B cell (primary cell): Measurements from ENCODE around the gene HAGHL. TPM values are rescaled to one million over a fixed set of nuclear protein-coding genes. Genes with fewer than 3 reads are reported as not detected.
A peak's percentile ranks its signal among the peaks of the same experiment; 100 is the strongest.

Experiments
- ATAC-seq: fragments of 200-7000 bp; cut with Tn5 transposase; one replicate; pipeline ENCODE4 v1.10.0; 2021; ENCODE audit warnings: low read depth, mild to moderate bottlenecking, moderate number of reproducible peaks, moderate library complexity
- CTCF ChIA-PET: fragments of 350-600 bp; sonication (Branson Sonifier 250); formaldehyde crosslinking; loops from one replicate; lab custom pipeline; 2021; ENCODE audit warnings: antibody characterized with exemption, inconsistent platforms; lab: Charles Lee
- POLR2A ChIA-PET: fragments of 350-600 bp; sonication (Branson Sonifier 250); formaldehyde crosslinking; loops from one replicate; lab custom pipeline; 2021; ENCODE audit warnings: antibody characterized with exemption; lab: Charles Lee
- DNase-seq: peaks from one replicate; pipeline ENCODE4 v3.0.0; 2013
- H2AFZ ChIP-seq: 2 replicates; pipeline ENCODE4 v1.6.1; 2012; ENCODE audit warnings: mild to moderate bottlenecking, low read depth, low read length; ENCODE audit not compliant: insufficient read depth, poor library complexity, severe bottlenecking
- H3K27ac ChIP-seq, 2 donors: 1 replicate in 1 of 2; 2 replicates in 1 of 2; pipeline ENCODE4 v1.5.1; 2012 to 2013; ENCODE audit warnings: low read length in 2 of 2, mild to moderate bottlenecking in 2 of 2, moderate library complexity in 1 of 2
- H3K27me3 ChIP-seq, 4 experiments: fragments of 200-600 bp in 1 of 4; sonication (generic) in 1 of 4; replicated peaks in 1 of 4; 1 replicate in 2 of 4; 2 replicates in 2 of 4; pipeline versions ENCODE4 v1.6.1 to v1.7.0; 2013 to 2016; ENCODE audit warnings: low read length in 3 of 4, mild to moderate bottlenecking in 2 of 4, mixed read lengths in 1 of 4, moderate library complexity in 1 of 4; ENCODE audit not compliant: insufficient read depth in 4 of 4, control insufficient read depth in 3 of 4; ENCODE audit errors: control extremely low read depth in 1 of 4
- H3K36me3 ChIP-seq, 2 experiments: replicated peaks in 1 of 2; 1 replicate in 1 of 2; 2 replicates in 1 of 2; pipeline versions ENCODE4 v1.6.1 to v1.7.1; 2013; ENCODE audit warnings: low read length in 1 of 2; ENCODE audit not compliant: insufficient read depth in 2 of 2, control insufficient read depth in 1 of 2; ENCODE audit errors: control extremely low read depth in 1 of 2, extremely low read depth in 1 of 2
- H3K4me1 ChIP-seq, 2 donors: fragments of 200-600 bp in 1 of 2; sonication (generic) in 1 of 2; 1 replicate in 1 of 2; 2 replicates in 1 of 2; pipeline versions ENCODE4 v1.5.1 to v1.6.1; 2013 to 2017; ENCODE audit warnings: low read length in 2 of 2; ENCODE audit not compliant: control insufficient read depth in 2 of 2, insufficient read depth in 2 of 2
- H3K4me2 ChIP-seq: replicated peaks from 2 replicates; pipeline ENCODE3; 2012; ENCODE audit warnings: mild to moderate bottlenecking, low read depth, low read length; ENCODE audit not compliant: poor library complexity, severe bottlenecking
- H3K4me3 ChIP-seq, 5 experiments: fragments of 200-600 bp in 1 of 5; sonication (generic) in 1 of 5; 1 replicate in 3 of 5; 2 replicates in 2 of 5; pipeline versions ENCODE4 v1.5.1 to v1.7.0; 2011 to 2016; ENCODE audit warnings: low read length in 4 of 5, mild to moderate bottlenecking in 4 of 5, low read depth in 2 of 5, control low read depth in 1 of 5, moderate library complexity in 1 of 5; ENCODE audit not compliant: insufficient read depth in 1 of 5; ENCODE audit errors: control extremely low read depth in 1 of 5, extremely low read depth in 1 of 5
- H3K79me2 ChIP-seq: fragments of 200-600 bp; sonication (generic); one replicate; pipeline ENCODE4 v1.6.0; 2016; ENCODE audit warnings: low read length; ENCODE audit not compliant: control insufficient read depth, insufficient read depth
- H3K9ac ChIP-seq: fragments of 200-600 bp; sonication (generic); 2 replicates; pipeline ENCODE4 v1.6.1; 2017; ENCODE audit warnings: mild to moderate bottlenecking, low read length, moderate library complexity
- H3K9me3 ChIP-seq, 3 donors: one replicate each; pipeline versions ENCODE4 v1.6.1 to v1.7.1; 2013; ENCODE audit warnings: low read length in 2 of 3; ENCODE audit not compliant: control insufficient read depth in 2 of 3, insufficient read depth in 1 of 3; ENCODE audit errors: control extremely low read depth in 1 of 3
- H4K20me1 ChIP-seq: 2 replicates; pipeline ENCODE4 v1.6.0; 2012; ENCODE audit warnings: mild to moderate bottlenecking, low read length; ENCODE audit not compliant: insufficient read depth, control insufficient read depth, poor library complexity, severe bottlenecking
- H3K27ac Mint-ChIP-seq: one replicate; pipeline ENCODE4 v1.8.0; 2021; ENCODE audit warnings: mixed read lengths
- H3K27me3 Mint-ChIP-seq: one replicate; pipeline ENCODE4 v1.8.0; 2021; ENCODE audit warnings: mixed read lengths
- H3K4me1 Mint-ChIP-seq: one replicate; pipeline ENCODE4 v1.8.0; 2021; ENCODE audit warnings: mixed read lengths
- H3K4me3 Mint-ChIP-seq: one replicate; pipeline ENCODE4 v1.8.0; 2021; ENCODE audit warnings: mixed read lengths
- H3K9me3 Mint-ChIP-seq: one replicate; pipeline ENCODE4 v1.8.0; 2022; ENCODE audit warnings: mixed read lengths; ENCODE audit not compliant: insufficient read depth
- CTCF ChIP-seq: fragments of 200-600 bp; IDR thresholded peaks from one replicate; pipeline ENCODE4 v1.8.0; 2022; ENCODE audit warnings: antibody characterized with exemption, mild to moderate bottlenecking
- EZH2 ChIP-seq: IDR thresholded peaks from 2 replicates; pipeline ENCODE4 v1.6.1; 2012; ENCODE audit warnings: borderline replicate concordance, low read depth, mild to moderate bottlenecking, moderate library complexity, low read length; ENCODE audit not compliant: insufficient read depth, poor library complexity, severe bottlenecking
- WGBS: methylation state at CpG from one replicate; pipeline ENCODE4 v1.1.5; 2013; ENCODE audit warnings: missing lambda C conversion rate; ENCODE audit not compliant: insufficient coverage; 5-methylcytosine and 5-hydroxymethylcytosine counted together
- intact Hi-C: fragments of 100-400 bp; cut with micrococcal nuclease; formaldehyde crosslinking; loops from one replicate; pipeline ENCODE4 v1.10.0; 2022
- polyA plus RNA-seq: library from polyadenylated mRNA; depleted of rRNA; stranded (reverse); fragments of >200 nt; gene quantifications from 2 replicates; pipeline ENCODE4 v1.2.3, GENCODE V29; 2012
- total RNA-seq, 2 donors: library from RNA; stranded (reverse); fragments of 120-200 nt in 1 of 2; gene quantifications; 1 replicate in 1 of 2; 2 replicates in 1 of 2; pipeline versions ENCODE4 v1.2.3 to v1.2.4, GENCODE V29; 2013 to 2022

Gene HAGHL
- total and polyA plus RNA-seq, 2 donors (not counting 1 experiment from before 2014, with no cell fraction given) = 32.3 to 87.1 TPM

GRCh38 chr16:680967-681745 is 45.8 kb upstream of the HAGHL start:
- intact Hi-C loops = loop anchor here (5.0 kb wide), 1 partner anchor 41 kb away; the partner anchor contains the start of gene ANTKMT
- Histone ChIP-seq H4K20me1 (peaks cover 31% of the 10 kb centered on the region), H3K27me3 (peaks cover 0 to 13% (median 5%) of the 10 kb centered on the region in 4 experiments), H3K27ac (peak overlapping the region in 1 of 2 donors; percentile 81), H3K9ac (peak overlapping the region; percentile 67), H3K4me3 (peak overlapping the region; percentile 22 to 84 (median 65)), H3K4me2 (peak overlapping the region; percentile 99), H3K79me2 (peaks cover 33% of the 10 kb centered on the region), H2AFZ (peak overlapping the region; percentile 85), H3K4me1 (peaks cover 28 to 63% of the 10 kb centered on the region in 2 donors), H3K36me3 (peaks cover 0 to 17% of the 10 kb centered on the region in 2 experiments), H3K9me3 (peaks cover 0 to 7% (median 0%) of the 10 kb centered on the region in 3 donors)
- Mint-ChIP-seq H3K27ac (peak overlapping the region; percentile 65), H3K9me3 (no peaks in the 10 kb centered on the region), H3K4me3 (peak overlapping the region; percentile 80), H3K4me1 (peaks cover 39% of the 10 kb centered on the region), H3K27me3 (no peaks in the 10 kb centered on the region)
- DNase-seq = peak; percentile 51
- TF ChIP-seq EZH2 (no peak), CTCF (no peak)
- 56% methylated on average over 44 of the region's 44 CpGs for WGBS
- ATAC-seq = no peak
- CTCF ChIA-PET = interaction anchor here (0.8 to 1.4 kb wide), 3 partner anchors 9 to 45 kb away, joined by 3 to 7 read pairs (median 3); partner anchors contain the start of genes METTL26, RHOT2 and WDR24
- POLR2A ChIA-PET = interaction anchor here (0.8 to 1.1 kb wide), 2 partner anchors 9 to 155 kb away, joined by 3 to 6 read pairs; partner anchors contain the start of gene WDR24
